K562 (cell line): ENCODE data around the gene CPPED1. TPM values are rescaled to one million over a fixed set of nuclear protein-coding genes. Genes with fewer than 3 reads are reported as not detected.
A peak's percentile ranks its signal among the peaks of the same experiment; 100 is the strongest.

Experiments used
- ATAC-seq: fragments of 200-7000 bp; cut with Tn5 transposase; 3 replicates; pipeline ENCODE4 v1.9.1; 2020; ENCODE audit warnings: moderate library complexity
- BruUV-seq: library from RNA; stranded (reverse); fragments of 400-500 nt; replicated peaks from 2 replicates; lab custom pipeline; 2021; lab: Mats Ljungman, UMichigan
- CTCF ChIA-PET: fragments of 300-600 bp; formaldehyde crosslinking; extraction: SDS; loops from one replicate; lab custom pipeline; 2021; ENCODE audit warnings: low intra/inter-chr PET ratio; lab: Yijun Ruan, JAX
- POLR2A ChIA-PET: fragments of 300-600, 350-650 bp; sonication (Branson Sonifier 250); formaldehyde crosslinking; extraction: SDS; loops from one replicate; lab custom pipeline; 2021; ENCODE audit warnings: antibody characterized with exemption, inconsistent platforms; lab: Yijun Ruan, JAX
- DNase-seq, 4 experiments: peaks; one replicate each; pipeline versions ENCODE4 v3.0.0 to v3.0.0-alpha.2; 2011 to 2018; ENCODE audit warnings: low spot score in 3 of 4, mixed read lengths in 3 of 4; ENCODE audit errors: extremely low read depth in 1 of 4
- FAIRE-seq: peaks from 2 replicates; lab custom pipeline; 2011; peaks lifted over from hg19 to GRCh38; lab: Jason Lieb, UNC
- H2AFZ ChIP-seq: 2 replicates; pipeline ENCODE4 v1.6.0; 2011; ENCODE audit warnings: low read depth, low read length, control low read depth, inconsistent platforms
- H3K27ac ChIP-seq: fragments of 200-600 bp; 3 replicates; pipeline ENCODE4 v1.8.0; 2011; ENCODE audit warnings: low read depth, mild to moderate bottlenecking, control low read depth, inconsistent platforms, low read length, moderate library complexity, mixed read lengths; ENCODE audit errors: extremely low read depth
- H3K27me3 ChIP-seq, 2 experiments: fragments of 300-600 bp in 1 of 2; 2 replicates in 1 of 2; 3 replicates in 1 of 2; pipeline versions ENCODE4 v1.6.0 to v1.8.0; 2011; ENCODE audit warnings: inconsistent platforms in 2 of 2, low read length in 2 of 2, mild to moderate bottlenecking in 1 of 2, mixed read lengths in 1 of 2, moderate library complexity in 1 of 2; ENCODE audit not compliant: control insufficient read depth in 2 of 2, insufficient read depth in 2 of 2
- H3K36me3 ChIP-seq: fragments of 300-600 bp; 3 replicates; pipeline ENCODE4 v1.8.0; 2011; ENCODE audit warnings: mild to moderate bottlenecking, low read length, inconsistent platforms; ENCODE audit not compliant: control insufficient read depth, insufficient read depth
- H3K4me1 ChIP-seq, 2 experiments: fragments of 200-600 bp in 1 of 2; replicated peaks in 1 of 2; 2 replicates in 1 of 2; 3 replicates in 1 of 2; pipeline versions ENCODE4 v1.5.1 to v1.8.0; 2011; ENCODE audit warnings: inconsistent platforms in 2 of 2, low read length in 2 of 2, mild to moderate bottlenecking in 1 of 2, mixed read lengths in 1 of 2, moderate library complexity in 1 of 2; ENCODE audit not compliant: control insufficient read depth in 2 of 2, insufficient read depth in 2 of 2
- H3K4me2 ChIP-seq: 2 replicates; pipeline ENCODE4 v1.6.1; 2011; ENCODE audit warnings: low read length, control low read depth, inconsistent platforms, mixed read lengths; ENCODE audit not compliant: insufficient read depth
- H3K4me3 ChIP-seq: fragments of 200-600 bp; sonication (generic), shearing (Covaris generic); 2 replicates; pipeline ENCODE4 v1.5.1; 2016; ENCODE audit warnings: control low read depth, inconsistent platforms
- H3K79me2 ChIP-seq: fragments of 200-600 bp; 3 replicates; pipeline ENCODE4 v1.8.0; 2011; ENCODE audit warnings: low read length, inconsistent platforms; ENCODE audit not compliant: control insufficient read depth, insufficient read depth
- H3K9ac ChIP-seq, 2 experiments: 2 replicates each; pipeline versions ENCODE4 v1.6.0 to v1.6.1; 2011; ENCODE audit warnings: low read depth in 2 of 2, low read length in 2 of 2, control low read depth in 1 of 2, inconsistent platforms in 1 of 2, mild to moderate bottlenecking in 1 of 2, mixed read lengths in 1 of 2; ENCODE audit not compliant: insufficient read depth in 1 of 2
- H3K9me1 ChIP-seq: one replicate; pipeline ENCODE4 v1.6.0; 2011; ENCODE audit warnings: inconsistent platforms, mild to moderate bottlenecking, low read length, moderate library complexity; ENCODE audit not compliant: control insufficient read depth, insufficient read depth
- H3K9me3 ChIP-seq: replicated peaks from 2 replicates; pipeline ENCODE4 v1.5.1; 2011; ENCODE audit warnings: low read depth, low read length, inconsistent platforms; ENCODE audit not compliant: control insufficient read depth, insufficient read depth
- H4K20me1 ChIP-seq: replicated peaks from 2 replicates; pipeline ENCODE4 v1.6.1; 2011; ENCODE audit warnings: low read length, inconsistent platforms, mixed read lengths; ENCODE audit not compliant: control insufficient read depth, insufficient read depth
- ARID1B ChIP-seq: fragments of 450-650 bp; IDR thresholded peaks from 2 replicates; pipeline ENCODE4 v1.6.1; 2016; ENCODE audit warnings: antibody characterized with exemption, mild to moderate bottlenecking, inconsistent platforms
- C11orf30 ChIP-seq: fragments of 450-650 bp; IDR thresholded peaks from 2 replicates; pipeline ENCODE4 v1.6.1; 2016; ENCODE audit warnings: low read depth, mild to moderate bottlenecking
- DDX20 ChIP-seq: fragments of 450-650 bp; IDR thresholded peaks from 2 replicates; pipeline ENCODE4 v1.6.1; 2016; ENCODE audit warnings: missing genetic modification characterization, low read depth, mild to moderate bottlenecking, missing compliant biosample characterization, moderate library complexity
- EP300 ChIP-seq: IDR thresholded peaks from 2 replicates; pipeline ENCODE4 v1.6.1; 2012; ENCODE audit warnings: low read length, improper control_type of control experiment
- ETS1 ChIP-seq: conservative IDR thresholded peaks from 2 replicates; pipeline ENCODE4 v1.6.1; 2011; ENCODE audit warnings: low read depth, mild to moderate bottlenecking, low read length; ENCODE audit not compliant: control insufficient read depth
- FOSL1 ChIP-seq: fragments of 200-800 bp; sonication (Bioruptor generic); conservative IDR thresholded peaks from 2 replicates; pipeline ENCODE4 v1.6.1; 2016; ENCODE audit warnings: missing genetic modification characterization, missing compliant biosample characterization
- HMBOX1 ChIP-seq: sonication (generic); IDR thresholded peaks from 2 replicates; pipeline ENCODE4 v1.6.1; 2016
- MEIS2 ChIP-seq: fragments of 450-650 bp; IDR thresholded peaks from 2 replicates; pipeline ENCODE4 v1.6.1; 2014; ENCODE audit warnings: mild to moderate bottlenecking; ENCODE audit not compliant: partially characterized antibody
- NFE2 ChIP-seq: IDR thresholded peaks from 2 replicates; pipeline ENCODE4 v1.6.1; 2014; ENCODE audit warnings: antibody characterized with exemption, low read depth
- NR2C2 ChIP-seq, 2 experiments: fragments of 200-800 bp in 1 of 2; sonication (Bioruptor generic) in 1 of 2; sonication (generic) in 1 of 2; formaldehyde crosslinking in 1 of 2; IDR thresholded peaks; 2 replicates each; pipeline versions ENCODE4 v1.6.1 to v1.8.0; 2016 to 2022; ENCODE audit warnings: mild to moderate bottlenecking in 1 of 2, missing compliant biosample characterization in 1 of 2, missing genetic modification characterization in 1 of 2, missing genetic modification reagents in 1 of 2
- PBX2 ChIP-seq, 2 experiments: IDR thresholded peaks in 1 of 2; conservative IDR thresholded peaks in 1 of 2; 2 replicates each; pipeline ENCODE4 v1.6.1; 2016; ENCODE audit warnings: low read depth in 2 of 2, mild to moderate bottlenecking in 1 of 2, missing compliant biosample characterization in 1 of 2, missing genetic modification characterization in 1 of 2, moderate library complexity in 1 of 2
- PKNOX1 ChIP-seq: fragments of 450-650 bp; IDR thresholded peaks from 2 replicates; pipeline ENCODE4 v1.6.1; 2016
- RBM39 ChIP-seq: fragments of 200-400 bp; formaldehyde crosslinking; optimal IDR thresholded peaks from 2 replicates; pipeline ENCODE3; 2018; ENCODE audit warnings: low read depth, low read length
- ZFP36 ChIP-seq: fragments of 150-350 bp; IDR thresholded peaks from 2 replicates; pipeline ENCODE4 v1.6.1; 2018; ENCODE audit warnings: low read length, low read depth; ENCODE audit not compliant: partially characterized antibody
- ZNF75A ChIP-seq: fragments of 450-650 bp; formaldehyde crosslinking; IDR thresholded peaks from 2 replicates; pipeline ENCODE4 v1.4.0; 2020; ENCODE audit warnings: mild to moderate bottlenecking
- ZNF766 ChIP-seq: fragments of 200-800 bp; sonication (Bioruptor generic); conservative IDR thresholded peaks from 2 replicates; pipeline ENCODE4 v1.6.1; 2016; ENCODE audit warnings: missing genetic modification characterization, missing compliant biosample characterization
- WGBS: fragments of 100-300 bp; shearing (Covaris generic); methylation state at CpG from one replicate; pipeline ENCODE4 v1.1.6; 2016; ENCODE audit warnings: low coverage, mixed read lengths; ENCODE audit not compliant: insufficient coverage; ENCODE audit errors: missing lambda C conversion rate; 5-methylcytosine and 5-hydroxymethylcytosine counted together
- in situ Hi-C: fragments of 300-500 bp; cut with MboI; formaldehyde crosslinking; loops from 4 replicates; pipeline ENCODE4 v1.15.0; 2018; ENCODE audit warnings: inconsistent platforms, mixed read lengths
- intact Hi-C: fragments of 100-400 bp; cut with micrococcal nuclease; formaldehyde crosslinking; loops from 2 replicates; pipeline ENCODE4 v1.14.2; 2022
- polyA plus RNA-seq, 8 experiments: library from polyadenylated mRNA; depleted of rRNA in 4 of 8; stranded (reverse) in 5 of 8; unstranded in 3 of 8; fragments of >200 nt; fragmentation: Nextera tagmentation in 2 of 8; fragmentation: Illumina TruSeq in 1 of 8; extraction: Ambion mirVana in 2 of 8; extraction: Trizol in 1 of 8; gene quantifications; 2 replicates each; pipeline versions ENCODE4 v1.2.1 to v1.2.3, GENCODE V29; 2011 to 2014; ENCODE audit warnings: inconsistent platforms in 1 of 8, missing spikeins in 1 of 8
- total RNA-seq, 7 experiments: library from RNA; depleted of rRNA in 6 of 7; stranded (reverse); fragments of >200 nt in 6 of 7; fragmentation: Illumina TruSeq in 2 of 7; extraction: Trizol in 2 of 7; gene quantifications; 2 replicates each; pipeline versions ENCODE4 v1.2.1 to v1.2.3, GENCODE V29; 2011 to 2021; ENCODE audit warnings: low replicate concordance in 1 of 7

CPPED1 gene
- total and polyA plus RNA-seq, 9 of the 15 experiments (the other 6 are each of a cell fraction or from before 2014, with no cell fraction given), result 7.5 to 25.7 (median 16.9) TPM

GRCh38 chr16:12752159-12752558 is 51.5 kb downstream of the CPPED1 start:
- FAIRE-seq, result peak; percentile 26
- TF ChIP-seq NR2C2 (CRISPR knock-in tag; IDR thresholded peaks at IDR 0.05), result no peak
- no peak for TF ChIP-seq NR2C2 (tag; IDR thresholded peaks at IDR 0.05)
- TF ChIP-seq FOSL1 (tag), result peak; percentile 20; the same call in 1 of the 2 replicates
- no peak for TF ChIP-seq PBX2 (CRISPR knock-in tag; IDR thresholded peaks at IDR 0.05; ENCODE audit: low read depth)
- peak; percentile 71 for TF ChIP-seq PBX2 (tag; conservative IDR thresholded peaks at IDR 0.05; ENCODE audit: low read depth)
- no peak for TF ChIP-seq ZFP36
- TF ChIP-seq NFE2, result 0 out of 2 replicates have a peak, but pooled peaks have one; percentile 7
- peak; percentile 26; the same call in 1 of the 2 replicates for TF ChIP-seq EP300
- no peak for TF ChIP-seq RBM39
- no peak for TF ChIP-seq C11orf30
- no peak for TF ChIP-seq DDX20 (tag)
- 0 out of 2 replicates have a peak, but pooled peaks have one; percentile 52 for TF ChIP-seq ZNF75A (CRISPR knock-in tag)
- peak; percentile 72 for TF ChIP-seq ZNF766 (CRISPR knock-in tag)
- TF ChIP-seq ETS1, result no peak
- peak; percentile 53; the same call in 1 of the 2 replicates for TF ChIP-seq HMBOX1
- TF ChIP-seq PKNOX1, result peak; percentile 58; the same call in 1 of the 2 replicates
- TF ChIP-seq MEIS2, result peak; percentile 85
- 0 out of 2 replicates have a peak, but pooled peaks have one; percentile 39 for TF ChIP-seq ARID1B

More at GRCh38 chr16:12752159-12752558, 51.5 kb downstream of the CPPED1 start:
- ATAC-seq (no peak), DNase-seq (no peak)
- no TSS peak for BruUV-seq
- H3K27ac ChIP-seq, result no peak overlapping the region
- H2AFZ ChIP-seq, result no peak overlapping the region
- no peak overlapping the region for H3K4me3 ChIP-seq
- no peaks in the 10 kb centered on the region for H4K20me1 ChIP-seq
- H3K4me1 ChIP-seq, result no peaks in the 10 kb centered on the region; a peak in 1 of 5 replicates
- no peaks in the 10 kb centered on the region for H3K36me3 ChIP-seq
- no peaks in the 10 kb centered on the region for H3K9me1 ChIP-seq
- no peaks in the 10 kb centered on the region for H3K79me2 ChIP-seq
- ChIA-PET POLR2A (interaction anchor here (1.1 kb wide), 2 partner anchors 9 to 11 kb away, joined by 4 read pairs; no protein-coding TSS in a partner anchor), CTCF (no interaction called here)
- in situ Hi-C loops, result no loop called here
- intact Hi-C loops, result no loop called here
- no peaks in the 10 kb centered on the region for H3K9me3 ChIP-seq
- H3K4me2 ChIP-seq, result no peak overlapping the region
- no peaks in the 10 kb centered on the region for H3K27me3 ChIP-seq
- 3% methylated on average over 2 of the region's 2 CpGs for WGBS
- H3K9ac ChIP-seq, result no peak overlapping the region
